Osteocyte (in vitro differentiated cells): Measurements from ENCODE around the gene MARK1. TPM values are rescaled to one million over a fixed set of nuclear protein-coding genes. Genes with fewer than 3 reads are reported as not detected.

Experiments
- DNase-seq: peaks from one replicate; pipeline ENCODE4 v3.0.0; 2021; ENCODE audit warnings: mixed read lengths; ENCODE audit not compliant: unreplicated experiment; ENCODE audit errors: extremely low spot score
- H3K27ac Mint-ChIP-seq: one replicate; pipeline ENCODE4 v1.8.0; 2021; ENCODE audit warnings: mild to moderate bottlenecking, mixed read lengths; ENCODE audit not compliant: unreplicated experiment
- H3K27me3 Mint-ChIP-seq: one replicate; pipeline ENCODE4 v1.8.0; 2021; ENCODE audit warnings: mixed read lengths; ENCODE audit not compliant: unreplicated experiment
- H3K36me3 Mint-ChIP-seq: one replicate; pipeline ENCODE4 v1.8.0; 2021; ENCODE audit warnings: mixed read lengths; ENCODE audit not compliant: unreplicated experiment
- H3K4me1 Mint-ChIP-seq: one replicate; pipeline ENCODE4 v1.8.0; 2021; ENCODE audit warnings: mixed read lengths; ENCODE audit not compliant: unreplicated experiment
- H3K4me3 Mint-ChIP-seq: one replicate; pipeline ENCODE4 v1.8.0; 2021; ENCODE audit warnings: mild to moderate bottlenecking, moderate library complexity, mixed read lengths; ENCODE audit not compliant: unreplicated experiment
- H3K9me3 Mint-ChIP-seq: one replicate; pipeline ENCODE4 v1.8.0; 2021; ENCODE audit warnings: mixed read lengths; ENCODE audit not compliant: unreplicated experiment
- CTCF ChIP-seq: fragments of 200-600 bp; sonication (generic); IDR thresholded peaks from 2 replicates; pipeline ENCODE4 v1.5.0; 2021; ENCODE audit warnings: antibody characterized with exemption, mild to moderate bottlenecking, moderate library complexity
- total RNA-seq: library from RNA; stranded (reverse); gene quantifications from 2 replicates; pipeline ENCODE4 v1.2.1, GENCODE V29; 2021

Gene MARK1
- total RNA-seq, 1 donor from 2014 or later, result 1.2 TPM

GRCh38 chr1:220707160-220707559, 179.2 kb downstream of the MARK1 start:
- peaks cover 4% of the 10 kb centered on the region for H3K27me3 Mint-ChIP-seq
- H3K36me3 Mint-ChIP-seq, result no peaks in the 10 kb centered on the region
- peaks cover 5% of the 10 kb centered on the region for H3K4me1 Mint-ChIP-seq
- H3K4me3 Mint-ChIP-seq, result no peak overlapping the region
- DNase-seq, result peak; percentile 40
- no peak for TF ChIP-seq CTCF
- no peak overlapping the region for H3K27ac Mint-ChIP-seq
- no peaks in the 10 kb centered on the region for H3K9me3 Mint-ChIP-seq

GRCh38 chr1:220708244-220708643, 180.3 kb downstream of the MARK1 start:
- no peak for TF ChIP-seq CTCF
- Mint-ChIP-seq H3K27ac (no peak overlapping the region), H3K9me3 (no peaks in the 10 kb centered on the region), H3K4me3 (no peak overlapping the region), H3K36me3 (no peaks in the 10 kb centered on the region), H3K4me1 (peaks cover 5% of the 10 kb centered on the region), H3K27me3 (no peaks in the 10 kb centered on the region)
- DNase-seq, result no peak

- Mint-ChIP-seq H3K27ac (no peak overlapping the region), H3K36me3 (no peaks in the 10 kb centered on the region), H3K9me3 (no peaks in the 10 kb centered on the region), H3K4me1 (peaks cover 5% of the 10 kb centered on the region), H3K4me3 (no peak overlapping the region), H3K27me3 (no peaks in the 10 kb centered on the region)
- TF ChIP-seq CTCF, result no peak
- no peak for DNase-seq
These were observed 181.2 kb downstream of the MARK1 start for GRCh38 chr1:220708936-220709801.

DNA sequence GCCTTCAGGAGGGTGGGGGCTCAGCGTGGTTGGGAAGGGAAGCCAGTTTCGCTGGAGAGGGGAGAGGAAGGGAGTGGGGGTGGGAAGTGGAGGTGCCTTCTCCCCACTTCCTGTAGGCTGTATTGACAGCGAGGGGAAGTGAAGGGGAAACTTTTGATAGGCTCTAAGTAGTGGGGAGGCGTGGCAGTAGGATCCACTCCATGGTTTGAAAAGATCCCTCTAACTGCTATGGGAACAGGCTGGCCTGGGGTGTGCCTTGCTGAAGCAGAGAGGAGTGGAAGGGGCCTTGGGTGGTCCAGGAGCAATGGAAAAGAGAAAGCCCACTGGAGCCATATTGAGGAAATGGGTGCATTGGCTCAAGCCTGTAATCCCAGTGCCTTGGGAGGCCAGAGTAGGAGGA, 182.4 kb downstream of the MARK1 start:
- peaks cover 5% of the 10 kb centered on the region for H3K4me1 Mint-ChIP-seq
- no peaks in the 10 kb centered on the region for H3K9me3 Mint-ChIP-seq
- no peak overlapping the region for H3K27ac Mint-ChIP-seq
- no peak overlapping the region for H3K4me3 Mint-ChIP-seq
- peaks cover 8% of the 10 kb centered on the region for H3K27me3 Mint-ChIP-seq
- TF ChIP-seq CTCF, result no peak
- DNase-seq, result no peak
- H3K36me3 Mint-ChIP-seq, result no peaks in the 10 kb centered on the region

DNA sequence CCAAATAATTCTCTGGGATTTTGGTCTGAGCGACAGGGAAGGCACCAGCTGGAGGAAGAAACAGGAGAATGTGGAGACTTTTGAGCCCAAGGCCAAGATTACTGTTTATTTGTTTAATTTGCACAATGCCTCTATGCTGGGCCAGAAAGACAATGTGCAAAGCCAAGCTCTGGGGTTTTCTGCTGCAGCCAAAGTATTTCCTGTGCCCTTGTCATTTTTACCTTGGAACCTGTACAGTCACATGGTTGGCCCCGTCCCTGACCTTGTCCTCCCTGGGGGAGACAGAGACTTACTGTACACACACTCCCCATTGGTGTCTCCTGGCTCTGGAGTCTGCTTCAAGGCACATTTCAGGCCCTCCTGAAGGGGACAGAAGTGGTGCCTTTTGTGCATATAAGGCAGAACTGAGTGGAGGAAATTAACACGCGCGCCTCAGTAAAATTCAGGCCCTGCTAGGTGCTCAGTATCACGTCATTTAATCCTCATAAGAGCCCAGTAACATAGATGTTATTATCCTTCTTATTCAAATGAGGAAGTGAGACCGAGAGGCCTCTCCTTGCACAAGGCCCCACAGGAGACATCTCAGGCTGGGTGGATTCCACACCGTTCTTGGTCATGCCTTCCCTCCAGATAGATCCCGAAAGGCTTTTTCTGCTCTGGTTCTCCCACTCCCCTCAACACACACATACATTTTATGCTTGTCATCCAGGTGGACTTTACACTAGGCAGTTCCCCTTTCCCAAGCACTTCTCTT, 183.3 kb downstream of the MARK1 start:
- no peak overlapping the region for H3K27ac Mint-ChIP-seq
- peaks cover 5% of the 10 kb centered on the region for H3K4me1 Mint-ChIP-seq
- peaks cover 8% of the 10 kb centered on the region for H3K9me3 Mint-ChIP-seq
- TF ChIP-seq CTCF, result no peak
- no peak for DNase-seq
- H3K4me3 Mint-ChIP-seq, result no peak overlapping the region
- H3K36me3 Mint-ChIP-seq, result no peaks in the 10 kb centered on the region
- H3K27me3 Mint-ChIP-seq, result peaks cover 12% of the 10 kb centered on the region
